Stomach (tissue), 4 donors: ENCODE results near the gene ADGRL3.

Experiments used
- CTCF ChIP-seq, 7 experiments: fragments of 450-650 bp in 4 of 7; fragments of 200-600 bp in 3 of 7; sonication (generic) in 3 of 7; IDR thresholded peaks; one replicate each; pipeline ENCODE4 v1.5.1; 2016 to 2019; ENCODE audit warnings: antibody characterized with exemption in 7 of 7, control low read depth in 2 of 7, mild to moderate bottlenecking in 1 of 7
- POLR2A ChIP-seq, 4 donors: fragments of 450-650 bp; IDR thresholded peaks; one replicate each; pipeline ENCODE4 v1.6.1; 2016; ENCODE audit warnings: antibody characterized with exemption in 4 of 4, control low read depth in 2 of 4, mild to moderate bottlenecking in 1 of 4, moderate library complexity in 1 of 4
- POLR2AphosphoS5 ChIP-seq, 3 donors: sonication (generic); formaldehyde crosslinking; IDR thresholded peaks; one replicate each; pipeline ENCODE4 v1.6.1; 2016; ENCODE audit warnings: antibody characterized with exemption in 3 of 3

DNA sequence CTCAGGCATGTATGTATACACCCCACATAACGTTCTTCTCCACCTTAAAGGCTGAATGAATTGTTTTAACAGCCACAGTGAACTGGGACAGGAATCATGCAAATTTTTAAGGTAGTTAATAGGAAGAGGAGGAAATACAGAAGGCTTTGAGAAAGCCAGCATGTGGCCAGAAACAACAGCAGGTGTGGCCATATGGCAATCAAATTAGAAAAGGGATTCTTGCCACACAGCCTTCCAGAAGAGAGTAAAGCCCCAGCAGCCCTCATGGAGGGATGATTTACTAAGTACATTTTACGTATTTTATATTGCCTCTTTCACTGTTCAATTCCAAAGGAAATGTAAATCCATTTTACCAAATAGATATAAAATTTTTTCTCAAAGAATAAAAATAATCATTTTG is 792.2 kb downstream of the ADGRL3 start:
- TF ChIP-seq CTCF (IDR thresholded peaks at IDR 0.05) = no peak
- TF ChIP-seq POLR2A (IDR thresholded peaks at IDR 0.05) = no peak
- no peak for TF ChIP-seq POLR2AphosphoS5 (IDR thresholded peaks at IDR 0.05)
